Measurements from ENCODE around the gene ZNF813.
A peak's percentile ranks its signal among the peaks of the same experiment; 100 is the strongest.
"Not testable (repeated sequence)": the region's sequence is repeated elsewhere in the genome, so short reads cannot be mapped to it uniquely, and the experiment has no call there.

The ZNF813 gene

GRCh38 chr19:53485046-53486004, 17.8 kb downstream of the ZNF813 start:
- FAIRE-seq: peak; percentile 14

- no peak for FAIRE-seq
Observed at GRCh38 chr19:53492153-53492552, 24.6 kb downstream of the ZNF813 start.

DNA sequence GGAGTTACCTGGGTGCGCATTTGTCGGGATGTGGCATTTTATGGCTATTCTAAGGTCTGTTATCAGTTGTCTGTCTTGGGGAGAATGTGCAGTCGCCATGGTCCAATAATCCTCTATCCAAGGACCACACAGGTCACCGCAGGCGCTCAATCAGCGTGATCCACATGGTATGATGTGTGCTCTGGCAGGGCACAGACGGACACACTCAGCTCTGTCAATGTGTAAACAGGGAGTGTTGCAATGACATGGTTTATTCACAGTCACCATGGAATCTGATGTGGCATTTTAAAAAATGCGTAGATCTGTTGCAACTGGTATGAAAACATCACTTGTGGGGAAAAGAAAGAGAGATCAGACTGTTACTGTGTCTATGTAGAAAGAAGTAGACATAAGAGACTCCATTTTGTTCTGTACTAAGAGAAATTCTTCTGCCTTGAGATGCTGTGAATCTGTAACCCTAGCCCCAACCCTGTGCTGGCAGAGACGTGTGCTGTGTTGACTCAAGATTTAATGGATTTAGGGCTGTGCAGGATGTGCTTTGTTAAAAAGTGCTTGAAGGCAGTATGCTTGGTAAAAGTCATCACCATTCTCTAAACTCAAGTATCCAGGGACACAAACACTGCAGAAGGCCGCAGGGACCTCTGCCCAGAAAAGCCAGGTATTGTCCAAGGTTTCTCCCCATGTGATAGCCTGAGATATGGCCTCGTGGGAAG, 29.9 kb downstream of the ZNF813 start:
- not testable (repeated sequence) for FAIRE-seq

- FAIRE-seq: not testable (repeated sequence)
Observed at GRCh38 chr19:53498024-53498395, 30.5 kb downstream of the ZNF813 start.

DNA sequence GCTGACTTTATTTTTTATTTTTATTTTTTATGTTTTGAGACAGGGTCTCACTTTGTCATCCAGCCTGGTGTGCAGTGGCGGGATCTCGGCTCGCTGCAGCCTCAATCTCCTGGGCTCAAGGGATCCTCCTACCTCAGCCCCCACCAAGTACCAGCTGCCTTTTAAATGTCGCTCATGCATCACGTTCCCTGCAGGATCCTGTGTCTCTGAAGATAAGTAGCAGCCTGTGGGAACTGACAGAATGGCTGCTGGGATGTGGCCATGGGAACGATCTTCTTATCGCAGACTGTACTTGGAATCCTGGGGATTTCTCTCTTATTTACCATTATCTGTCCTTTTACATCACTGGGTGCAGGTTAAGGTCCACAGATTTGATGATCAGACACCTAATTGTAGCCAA, 35.6 kb downstream of the ZNF813 start:
- FAIRE-seq: not testable (repeated sequence)

- not testable (repeated sequence) for FAIRE-seq
Observed at GRCh38 chr19:53503671-53504364, 36.3 kb downstream of the ZNF813 start.

- FAIRE-seq: not testable (repeated sequence)
Observed at GRCh38 chr19:53504365-53504703, 36.8 kb downstream of the ZNF813 start.

DNA sequence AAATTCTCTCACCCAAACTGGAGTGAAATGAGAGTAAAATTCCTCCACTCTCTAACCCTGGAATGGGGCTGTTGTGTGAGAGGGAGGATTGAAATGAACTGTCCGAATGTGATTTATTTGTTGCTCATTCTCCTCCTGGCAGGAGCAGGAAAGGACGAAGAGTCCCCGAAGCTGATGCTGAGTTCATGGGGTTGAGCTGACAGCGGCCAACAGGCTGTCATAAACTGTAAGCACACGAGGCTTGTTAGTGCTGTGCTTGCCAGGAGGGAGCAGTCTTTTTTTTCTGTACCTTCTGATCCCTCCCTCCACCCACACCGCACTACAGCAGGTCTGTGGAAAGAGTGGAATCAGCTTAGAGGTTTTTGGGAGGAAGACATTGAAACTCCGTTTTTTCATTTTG, 37.4 kb downstream of the ZNF813 start:
- FAIRE-seq: no peak

GRCh38 chr19:53506728-53507127, 39.2 kb downstream of the ZNF813 start:
- FAIRE-seq: no peak

DNA sequence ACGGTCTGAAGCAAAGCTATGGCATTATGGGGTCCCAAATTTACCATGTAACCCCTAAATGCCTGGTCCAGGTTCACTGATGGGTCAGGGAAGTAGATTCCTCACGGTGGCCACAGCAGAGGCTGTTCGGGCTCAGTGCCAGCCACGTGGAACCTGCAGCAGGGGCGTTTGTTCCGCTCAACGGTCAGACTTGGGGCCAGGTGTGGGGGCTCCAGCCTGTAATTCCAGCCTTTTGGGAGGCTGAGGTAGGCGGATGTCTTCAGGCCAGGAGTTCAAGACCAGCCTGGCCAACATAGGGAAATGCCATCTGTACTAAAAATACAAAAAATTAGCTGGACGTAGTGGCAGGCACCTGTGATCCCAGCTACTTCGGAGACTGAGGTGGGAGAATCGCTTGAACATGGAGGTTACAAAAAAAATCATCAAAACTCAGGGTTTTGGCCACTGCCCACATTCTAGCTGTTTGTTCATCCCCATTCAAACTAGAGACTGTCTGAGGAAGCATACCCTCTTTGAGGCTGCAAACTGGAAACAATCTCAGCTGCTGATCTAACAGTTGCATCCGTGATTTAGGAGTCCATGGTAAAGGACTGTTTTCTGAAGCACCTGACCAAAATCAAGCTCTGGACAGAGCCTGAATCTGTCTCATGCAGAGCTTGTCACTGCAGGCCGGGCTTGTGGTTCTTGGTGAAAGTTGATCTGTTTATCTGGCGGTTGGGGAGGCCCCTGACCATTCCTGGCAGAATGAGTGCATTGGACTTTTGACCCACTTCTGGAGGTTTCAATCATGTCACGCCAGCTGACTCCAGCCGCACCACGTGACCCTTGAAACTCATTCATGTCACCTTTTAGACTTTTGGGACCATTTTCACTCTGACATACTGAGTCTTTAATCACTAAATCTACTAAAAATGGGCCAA, 40.2 kb downstream of the ZNF813 start:
- FAIRE-seq: no peak

DNA sequence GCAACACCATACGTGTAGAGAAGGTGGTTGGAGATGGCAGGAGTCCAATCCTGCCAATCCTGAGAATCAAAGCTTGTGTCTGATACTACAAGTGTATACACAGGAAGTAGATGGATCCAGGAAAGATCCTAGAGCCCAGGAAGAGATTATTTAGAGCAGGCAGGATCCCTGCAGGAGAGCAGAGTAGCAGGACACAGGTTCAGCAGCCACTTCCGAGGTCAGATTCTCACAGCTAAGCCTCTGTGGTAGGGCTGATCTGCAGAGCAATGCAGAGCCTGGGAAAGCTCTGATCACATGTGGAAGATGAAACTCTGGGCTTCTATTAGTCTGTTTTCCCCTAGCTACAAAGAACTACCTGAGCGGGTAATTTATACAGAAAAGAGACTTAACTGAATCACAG, 41.9 kb downstream of the ZNF813 start:
- no peak for FAIRE-seq

DNA sequence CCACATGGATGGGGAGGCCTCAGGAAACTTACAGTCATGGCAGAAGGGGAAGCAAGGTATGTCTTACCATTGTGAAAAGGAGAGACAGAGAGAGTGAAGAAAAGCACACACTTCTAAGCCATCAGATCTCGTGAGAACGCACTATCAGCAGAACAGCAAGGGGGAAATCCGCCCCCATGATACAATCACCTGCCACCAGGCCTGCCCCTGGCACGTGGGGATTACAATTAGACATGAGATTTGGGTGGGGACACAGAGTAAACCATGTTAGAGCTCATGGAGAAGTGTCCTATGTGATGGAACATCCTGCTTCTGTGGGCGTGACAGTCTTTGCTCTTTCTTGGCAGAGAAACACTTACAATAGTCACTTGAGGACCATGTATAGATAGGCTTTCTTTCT, 42.3 kb downstream of the ZNF813 start:
- FAIRE-seq: no peak

GRCh38 chr19:53511357-53511756, 43.8 kb downstream of the ZNF813 start:
- peak; percentile 68 for FAIRE-seq

DNA sequence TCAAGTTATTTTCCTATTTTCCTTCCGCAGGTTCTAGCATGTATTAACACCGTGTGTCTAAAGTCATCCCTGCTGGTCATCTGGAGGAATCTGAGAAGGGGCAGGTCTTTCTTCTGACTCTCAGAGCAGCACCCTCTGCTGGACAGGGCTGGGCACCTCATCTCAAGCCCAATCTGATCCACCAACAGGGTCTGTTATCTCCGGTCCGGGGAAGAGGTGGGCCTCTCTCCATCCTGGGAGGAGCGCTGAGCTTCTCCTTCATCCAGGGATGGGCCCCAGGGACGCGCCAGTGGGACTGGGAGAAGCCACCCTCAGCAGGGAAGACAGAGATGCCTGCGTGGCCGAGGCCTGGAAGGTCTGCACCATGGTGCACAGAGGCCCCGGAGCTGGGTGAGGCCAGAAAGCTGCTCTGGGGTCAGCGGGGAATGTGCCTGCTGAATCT, 44.4 kb downstream of the ZNF813 start:
- no peak for FAIRE-seq

DNA sequence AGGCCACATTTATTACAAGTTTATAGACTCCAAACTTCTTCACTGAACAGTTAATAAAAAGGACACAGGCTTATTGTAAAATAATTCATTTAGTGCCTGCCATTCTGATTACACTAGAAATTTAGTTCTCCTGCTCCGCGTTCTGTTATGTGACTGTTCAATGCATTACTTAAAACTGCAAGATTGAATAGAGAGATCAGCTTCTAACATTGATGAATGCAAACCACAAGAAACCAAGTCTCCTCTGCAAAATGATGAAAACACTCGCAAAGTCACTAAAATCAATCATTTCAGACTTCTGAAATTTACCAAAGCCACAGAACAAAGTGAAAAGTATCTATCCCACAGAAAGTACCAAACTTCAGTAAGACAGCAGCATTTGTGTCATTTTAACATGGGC, 47.5 kb downstream of the ZNF813 start:
- not testable (repeated sequence) for FAIRE-seq

- no peak for FAIRE-seq
Observed at GRCh38 chr19:53517114-53517741, 49.7 kb downstream of the ZNF813 start.

GRCh38 chr19:53518121-53518520, 50.6 kb downstream of the ZNF813 start:
- no peak for FAIRE-seq

DNA sequence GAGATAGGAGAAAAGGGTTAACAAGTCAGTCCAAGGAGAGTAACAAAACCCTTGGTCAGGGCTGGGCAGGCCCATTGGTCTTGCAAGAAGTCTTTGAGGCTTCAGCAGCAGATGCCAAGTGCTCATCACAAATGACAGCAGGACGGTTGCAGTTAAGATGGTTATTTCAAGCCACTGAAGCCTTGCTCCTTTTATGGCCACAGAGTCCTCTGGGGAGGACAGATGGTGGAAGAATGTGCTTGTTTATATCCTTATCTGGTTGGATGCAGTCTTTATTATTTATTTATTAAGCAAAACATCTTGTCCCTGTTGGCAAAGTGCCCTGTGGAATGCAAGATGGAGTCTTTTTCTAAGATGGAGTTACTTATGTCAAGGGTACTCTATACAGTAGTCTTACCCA, 51.2 kb downstream of the ZNF813 start:
- no peak for FAIRE-seq

GRCh38 chr19:53519446-53519845, 51.9 kb downstream of the ZNF813 start:
- no peak for FAIRE-seq

DNA sequence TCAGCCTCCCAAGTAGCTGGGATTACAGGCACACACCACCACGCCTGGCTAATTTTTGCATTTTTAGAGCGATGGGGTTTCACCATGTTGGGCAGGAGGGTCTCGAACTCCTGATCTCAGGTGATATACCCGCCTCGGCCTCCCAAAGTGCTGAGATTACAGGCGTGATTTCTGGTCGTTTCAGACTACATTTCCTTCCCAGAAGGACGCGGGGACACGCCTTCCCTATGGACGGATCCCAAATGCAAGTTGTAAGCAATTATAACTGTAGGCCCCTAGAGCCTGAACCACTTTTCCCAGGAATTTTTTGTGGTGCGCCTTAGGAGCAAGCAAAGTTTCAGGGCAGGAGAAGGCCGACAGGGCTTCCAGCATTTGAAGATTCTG, 52.6 kb downstream of the ZNF813 start:
- no peak for FAIRE-seq

DNA sequence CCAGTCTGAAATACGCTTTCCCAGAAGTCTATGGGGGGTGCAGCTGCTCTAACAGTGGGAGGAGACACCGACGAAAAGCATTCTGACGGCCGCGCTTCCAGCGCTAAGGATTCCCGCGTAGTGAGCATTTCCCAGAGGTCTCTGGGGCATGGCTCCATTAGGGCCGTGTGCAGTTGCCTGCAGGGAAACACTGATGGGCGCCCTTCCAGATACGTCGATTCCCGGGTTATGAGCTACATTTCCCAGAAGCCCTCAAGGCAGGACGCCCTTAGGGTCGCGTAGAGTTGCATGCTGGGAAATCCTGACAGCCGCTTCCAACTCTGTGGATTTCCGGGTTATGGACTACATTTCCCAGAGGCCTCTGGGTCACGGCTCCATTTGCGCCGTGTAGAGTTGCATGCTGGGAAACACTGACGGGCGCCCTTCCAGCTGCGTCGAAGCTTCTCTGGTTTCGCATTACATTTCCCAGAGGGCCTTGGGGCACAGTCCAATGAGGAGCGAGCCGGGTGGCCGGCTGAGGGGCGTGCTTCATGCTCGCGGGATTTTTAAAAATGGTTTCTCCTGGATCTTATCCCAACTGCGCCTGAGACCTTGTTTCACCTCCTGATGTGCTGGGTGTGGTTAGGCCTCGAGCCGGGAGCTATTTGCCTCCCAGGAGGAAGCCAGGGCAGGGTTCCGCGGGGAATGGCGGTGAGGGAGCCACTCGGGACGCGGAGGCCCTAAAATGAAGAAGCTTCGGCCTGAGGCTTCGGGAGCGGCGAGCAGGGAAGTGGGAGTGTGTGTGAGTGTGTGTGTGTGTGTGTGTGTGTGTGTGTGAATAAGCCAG, 53.2 kb downstream of the ZNF813 start:
- FAIRE-seq: peak; percentile 66
